Measurements from ENCODE around the gene GNPAT. TPM values are rescaled to one million over a fixed set of nuclear protein-coding genes. Genes with fewer than 3 reads are reported as not detected.
"Not testable (repeated sequence)": the region's sequence is repeated elsewhere in the genome, so short reads cannot be mapped to it uniquely, and the experiment has no call there.

Gene GNPAT
- polyA plus RNA-seq, 12 donors: 42.7 to 72.3 (median 62.8) TPM; not detected in 1

GRCh38 chr1:231211005-231211857 is 29.8 kb upstream of the GNPAT start:
- DNase-seq: peak; percentile 65

DNA sequence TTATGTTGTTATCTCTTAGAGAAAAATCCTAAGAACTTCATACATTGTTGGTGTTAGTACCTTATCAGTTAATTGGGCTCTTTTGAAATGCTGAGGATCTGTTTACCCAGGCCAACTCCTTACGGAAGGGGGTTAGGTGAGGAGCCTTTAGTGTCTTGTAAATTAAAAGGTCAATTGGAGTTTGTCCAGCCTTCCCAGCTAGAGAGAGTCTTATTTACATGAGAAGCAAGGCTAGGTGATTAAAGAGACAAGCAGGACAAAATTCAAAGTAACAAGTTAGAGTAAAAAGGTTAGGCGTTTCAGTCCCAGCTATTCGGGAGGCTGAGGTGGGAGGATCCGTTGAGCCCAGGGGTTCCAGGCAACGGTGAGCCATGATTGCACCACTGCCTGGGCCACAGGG is 28.7 kb upstream of the GNPAT start:
- not testable (repeated sequence) for DNase-seq

DNA sequence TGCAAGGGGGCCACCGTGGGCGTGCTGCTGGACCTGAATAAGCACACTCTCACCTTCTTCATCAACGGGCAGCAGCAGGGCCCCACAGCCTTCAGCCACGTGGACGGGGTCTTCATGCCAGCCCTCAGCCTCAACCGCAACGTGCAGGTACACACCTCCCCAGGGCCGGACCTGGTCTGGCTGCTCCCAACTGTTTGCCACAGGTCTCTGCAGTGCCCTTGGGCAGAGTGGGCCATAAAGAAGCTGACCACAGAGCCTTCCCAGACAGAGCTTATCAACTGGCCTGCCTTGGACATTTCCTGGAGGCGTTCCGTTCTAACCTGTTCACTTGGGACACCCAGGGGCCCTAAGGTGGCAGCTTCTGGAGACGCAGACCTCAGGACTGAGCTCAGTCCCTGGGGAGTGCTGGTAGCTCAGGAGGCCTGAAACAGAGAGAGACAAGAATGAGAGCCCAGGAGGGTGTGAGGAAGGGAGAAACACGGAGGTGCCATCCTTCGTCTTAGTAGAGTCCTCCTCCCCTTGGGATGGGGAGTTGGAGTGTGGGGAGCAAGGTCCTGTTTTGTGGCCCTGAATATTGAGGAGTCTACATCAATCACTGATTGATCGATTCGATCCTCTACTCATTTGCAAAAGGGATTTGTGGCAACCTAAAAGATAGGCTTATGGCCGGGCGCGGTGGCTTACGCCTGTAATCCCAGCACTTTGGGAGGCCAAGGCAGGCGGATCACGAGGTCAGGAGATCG is 27.0 kb upstream of the GNPAT start:
- DNase-seq: no peak

GRCh38 chr1:231214918-231215680 is 25.9 kb upstream of the GNPAT start:
- DNase-seq: no peak

DNA sequence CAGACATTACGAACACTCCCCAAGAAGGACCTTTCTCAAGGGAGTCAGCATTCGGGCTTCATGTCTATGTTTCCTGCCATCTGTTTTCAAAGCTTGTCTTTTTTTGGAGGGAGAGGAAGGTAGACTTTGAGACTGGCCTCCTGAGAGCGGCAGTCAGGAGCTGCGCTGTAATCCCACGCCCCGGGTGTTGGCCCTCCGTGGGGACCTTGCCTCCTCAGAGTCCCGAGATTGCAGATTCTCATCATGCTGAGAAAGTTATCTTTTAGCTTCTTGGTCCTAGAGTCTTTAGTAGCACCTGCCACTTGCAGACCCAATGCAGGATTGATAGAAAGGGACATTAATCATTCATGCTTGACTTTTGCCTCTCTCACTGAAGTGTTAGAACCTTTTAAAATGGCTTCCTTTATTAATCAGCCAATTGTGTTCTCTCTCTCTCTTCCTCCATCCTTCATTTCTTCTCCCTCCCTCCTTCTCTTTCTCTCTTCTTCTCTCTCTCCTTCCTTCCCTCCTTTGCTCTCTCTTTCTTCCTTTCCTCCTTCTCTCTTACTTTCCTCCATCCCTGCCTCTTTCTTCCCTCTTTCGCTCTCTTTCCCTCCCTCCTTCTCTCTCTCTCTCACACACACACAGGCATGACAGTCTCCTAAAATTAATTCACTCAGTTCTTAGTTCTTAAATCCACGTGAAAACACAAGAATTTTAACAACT is 25.2 kb upstream of the GNPAT start:
- DNase-seq: no peak

DNA sequence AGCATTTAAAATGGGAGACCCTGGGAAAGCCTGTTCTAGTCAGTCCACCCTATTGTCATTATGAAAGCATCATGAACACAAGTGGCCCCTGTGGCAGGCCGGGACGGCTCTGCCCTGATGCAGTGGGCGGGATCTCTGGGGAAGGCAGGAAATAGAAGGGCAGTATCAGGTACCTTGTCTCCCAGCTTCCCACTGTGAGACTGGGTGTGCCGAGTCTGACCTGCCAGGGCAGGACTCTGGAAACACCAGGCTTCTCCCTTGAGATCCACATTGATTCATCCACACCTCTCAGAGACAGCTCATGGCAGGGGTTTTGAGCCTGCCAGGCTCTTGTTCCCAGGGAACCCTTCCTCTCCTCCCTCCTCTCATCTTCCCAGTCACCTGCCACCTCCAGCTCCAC is 24.5 kb upstream of the GNPAT start:
- no peak for DNase-seq

DNA sequence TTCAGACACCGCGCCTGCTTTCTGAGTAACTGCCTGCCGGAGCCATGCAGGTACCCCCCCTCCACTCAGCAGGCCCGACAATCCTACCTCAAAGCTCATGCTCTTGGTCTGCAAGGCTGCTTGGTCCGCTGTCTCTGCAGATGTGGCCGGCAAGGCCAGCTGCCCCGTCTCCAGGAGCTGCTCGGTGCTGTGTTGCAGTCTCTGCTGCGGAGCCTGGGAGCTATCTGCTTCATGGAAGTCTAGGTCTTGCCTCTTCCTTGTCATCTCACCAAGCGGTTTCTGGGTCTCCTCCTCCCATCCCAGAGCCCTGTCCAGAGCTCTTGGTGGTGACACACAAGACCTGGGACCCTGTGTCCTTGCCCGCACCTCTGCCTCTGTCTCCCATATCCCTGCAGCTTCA is 24.0 kb upstream of the GNPAT start:
- no peak for DNase-seq

DNA sequence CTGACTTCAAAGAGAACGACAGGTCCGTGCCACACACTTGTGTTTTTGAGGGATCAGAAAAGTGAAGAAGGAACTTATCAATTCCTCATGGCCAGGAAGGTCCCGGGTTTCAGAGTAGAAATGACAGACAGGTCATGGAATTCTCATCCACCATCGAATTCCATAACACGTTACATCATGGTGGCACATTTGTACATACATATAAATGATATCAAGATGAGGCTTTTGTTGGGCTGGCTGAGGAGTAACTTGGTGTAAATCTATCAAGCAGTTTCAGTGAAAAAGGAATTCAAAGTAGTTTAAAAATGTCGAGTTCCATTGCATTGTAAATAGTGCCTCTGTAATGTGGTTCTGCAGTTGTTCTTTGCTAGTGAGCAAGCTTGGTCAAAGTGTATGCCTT is 22.9 kb upstream of the GNPAT start:
- no peak for DNase-seq

GRCh38 chr1:231219422-231220401 is 21.3 kb upstream of the GNPAT start:
- DNase-seq: no peak

- DNase-seq: no peak
Measured at GRCh38 chr1:231220801-231221200, 20.2 kb upstream of the GNPAT start.

DNA sequence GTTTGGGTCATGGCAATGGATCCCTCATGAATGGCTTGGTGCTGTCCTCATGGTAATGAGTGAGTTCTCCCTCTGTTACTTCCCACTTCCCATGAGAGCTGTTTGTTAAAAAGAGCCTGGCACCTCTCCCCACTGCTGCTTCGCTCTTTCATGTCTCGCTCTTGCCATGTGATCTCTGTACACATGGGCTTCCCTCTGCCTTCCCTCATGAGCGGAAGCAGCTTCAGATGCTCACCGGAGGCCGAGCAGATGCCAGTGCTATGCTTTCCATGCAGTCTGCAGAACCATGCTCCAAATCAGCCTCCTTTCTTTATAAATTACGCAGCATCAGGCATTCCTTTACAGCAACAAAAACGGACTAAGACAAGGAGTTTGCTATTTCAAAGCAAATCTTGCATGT is 14.9 kb upstream of the GNPAT start:
- DNase-seq: no peak

- DNase-seq: no peak
Measured at GRCh38 chr1:231231511-231231910, 9.5 kb upstream of the GNPAT start.

DNA sequence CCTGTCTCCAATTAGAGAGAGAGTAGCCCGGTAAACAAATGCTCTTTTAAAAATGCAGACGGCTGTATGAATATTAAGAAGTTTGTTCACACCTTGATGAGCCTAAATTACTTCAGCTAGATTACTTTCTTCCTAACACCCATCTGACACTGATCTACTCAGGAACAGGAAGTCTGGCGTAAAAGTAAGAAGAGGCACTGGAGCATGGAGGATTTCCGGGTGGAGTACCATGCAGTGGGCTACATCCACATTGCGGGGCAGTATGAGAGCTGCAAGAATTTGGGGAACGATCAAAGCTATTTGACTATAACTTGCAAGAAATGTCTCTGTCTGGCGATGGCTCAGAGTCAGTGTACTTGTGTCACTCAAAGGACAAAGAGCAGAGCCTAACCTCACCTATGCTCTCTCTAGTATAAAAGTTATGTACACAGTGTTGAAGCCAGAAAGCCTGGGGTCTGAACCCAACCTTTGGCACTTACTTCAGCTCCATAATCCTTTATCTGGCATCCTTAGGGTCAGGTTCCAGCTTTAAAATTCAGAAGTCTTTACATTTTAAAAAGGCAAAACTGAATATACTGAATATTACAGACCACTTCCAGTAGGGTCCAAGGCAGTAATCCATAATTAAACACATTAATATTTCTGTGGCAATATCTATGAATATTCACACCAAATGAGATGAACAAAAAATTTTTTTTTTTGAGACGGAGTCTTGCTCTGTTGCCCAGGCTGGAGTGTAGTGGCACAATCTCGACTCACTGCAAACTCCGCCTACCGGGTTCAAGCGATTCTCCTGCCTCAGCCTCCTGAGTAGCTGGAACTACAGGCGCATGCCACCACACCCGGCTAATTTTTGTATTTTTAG is 7.9 kb upstream of the GNPAT start:
- DNase-seq: no peak

- DNase-seq: no peak
Measured at GRCh38 chr1:231233735-231234417, 7.1 kb upstream of the GNPAT start.

GRCh38 chr1:231234506-231234905 is 6.5 kb upstream of the GNPAT start:
- DNase-seq: no peak

DNA sequence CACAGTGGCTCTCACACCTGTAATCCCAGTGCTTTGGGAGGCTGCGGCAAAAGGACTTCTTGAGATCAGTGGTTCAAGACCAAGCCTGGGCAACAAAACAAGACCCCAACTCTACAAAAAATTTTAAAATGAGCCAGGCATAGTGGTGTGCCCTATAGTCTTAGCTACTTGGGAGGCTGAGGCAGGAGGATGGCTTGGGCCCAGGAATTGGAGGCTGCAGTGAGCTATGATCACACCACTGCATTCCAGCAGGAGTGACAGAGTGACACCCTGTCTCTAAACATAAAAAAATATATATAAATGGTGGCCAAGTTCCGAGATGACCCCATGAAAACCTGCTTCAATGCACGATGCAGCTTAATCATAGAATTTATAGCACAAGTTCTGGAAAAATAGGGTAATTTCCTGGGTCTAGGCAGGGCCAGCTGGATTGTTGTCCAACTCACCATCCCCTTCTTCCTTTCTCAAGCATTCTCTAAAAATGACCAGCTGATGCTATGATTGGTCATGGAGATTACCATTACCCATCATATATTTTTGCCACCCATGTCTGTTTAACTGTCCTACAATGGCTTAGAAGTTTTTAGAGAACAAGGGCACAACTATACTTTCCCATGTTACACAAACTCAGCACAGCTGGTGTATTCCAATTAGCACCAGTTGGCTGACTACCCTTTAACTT is 5.3 kb upstream of the GNPAT start:
- DNase-seq: no peak

- DNase-seq: peak; percentile 63
Measured at GRCh38 chr1:231236208-231236591, 4.8 kb upstream of the GNPAT start.

GRCh38 chr1:231236938-231237337 is 4.1 kb upstream of the GNPAT start:
- no peak for DNase-seq
